ENCODE data around the gene NAALAD2. TPM values are rescaled to one million over a fixed set of nuclear protein-coding genes. Genes with fewer than 3 reads are reported as not detected.

NAALAD2 gene
- polyA plus RNA-seq, 2 of the 4 experiments (the other 2 are of a cell fraction) = not detected

DNA sequence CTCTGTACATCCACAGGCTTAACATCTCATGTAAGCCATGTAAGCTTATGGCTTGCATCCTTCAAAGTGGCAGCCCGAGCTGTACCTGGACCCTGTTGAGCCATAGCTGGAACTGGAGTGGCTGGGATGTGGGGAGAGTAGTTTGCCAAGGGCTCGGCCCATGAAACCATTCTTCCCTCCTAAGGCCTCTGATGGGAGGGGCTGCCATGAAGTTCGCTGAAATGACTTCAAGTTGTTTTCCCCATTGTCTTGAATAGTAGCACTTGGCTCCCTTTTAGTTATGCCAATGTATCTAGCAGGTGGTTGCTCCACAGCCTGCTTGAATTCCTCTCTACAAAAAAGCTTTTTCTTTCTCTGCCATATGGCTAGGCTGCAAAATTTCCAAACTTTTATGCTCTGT lies 93.6 kb downstream of the NAALAD2 start:
- POLR2A ChIA-PET = no interaction called here
- H3K9me3 ChIP-seq = no peaks in the 10 kb centered on the region
- H3K4me2 ChIP-seq = no peak overlapping the region
- TF ChIP-seq FOXS1 (CRISPR knock-in tag; IDR thresholded peaks at IDR 0.05) = no peak
- TF ChIP-seq, protein P1, sequence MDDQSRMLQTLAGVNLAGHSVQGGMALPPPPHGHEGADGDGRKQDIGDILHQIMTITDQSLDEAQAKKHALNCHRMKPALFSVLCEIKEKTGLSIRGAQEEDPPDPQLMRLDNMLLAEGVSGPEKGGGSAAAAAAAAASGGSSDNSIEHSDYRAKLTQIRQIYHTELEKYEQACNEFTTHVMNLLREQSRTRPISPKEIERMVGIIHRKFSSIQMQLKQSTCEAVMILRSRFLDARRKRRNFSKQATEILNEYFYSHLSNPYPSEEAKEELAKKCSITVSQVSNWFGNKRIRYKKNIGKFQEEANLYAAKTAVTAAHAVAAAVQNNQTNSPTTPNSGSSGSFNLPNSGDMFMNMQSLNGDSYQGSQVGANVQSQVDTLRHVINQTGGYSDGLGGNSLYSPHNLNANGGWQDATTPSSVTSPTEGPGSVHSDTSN (IDR thresholded peaks at IDR 0.05) = no peak
- no peak for TF ChIP-seq CBX8 (IDR thresholded peaks at IDR 0.05)
- TF ChIP-seq, protein P2, sequence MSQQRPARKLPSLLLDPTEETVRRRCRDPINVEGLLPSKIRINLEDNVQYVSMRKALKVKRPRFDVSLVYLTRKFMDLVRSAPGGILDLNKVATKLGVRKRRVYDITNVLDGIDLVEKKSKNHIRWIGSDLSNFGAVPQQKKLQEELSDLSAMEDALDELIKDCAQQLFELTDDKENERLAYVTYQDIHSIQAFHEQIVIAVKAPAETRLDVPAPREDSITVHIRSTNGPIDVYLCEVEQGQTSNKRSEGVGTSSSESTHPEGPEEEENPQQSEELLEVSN (IDR thresholded peaks at IDR 0.05; ENCODE audit: borderline replicate concordance, low read depth) = no peak
- TF ChIP-seq, protein P3, sequence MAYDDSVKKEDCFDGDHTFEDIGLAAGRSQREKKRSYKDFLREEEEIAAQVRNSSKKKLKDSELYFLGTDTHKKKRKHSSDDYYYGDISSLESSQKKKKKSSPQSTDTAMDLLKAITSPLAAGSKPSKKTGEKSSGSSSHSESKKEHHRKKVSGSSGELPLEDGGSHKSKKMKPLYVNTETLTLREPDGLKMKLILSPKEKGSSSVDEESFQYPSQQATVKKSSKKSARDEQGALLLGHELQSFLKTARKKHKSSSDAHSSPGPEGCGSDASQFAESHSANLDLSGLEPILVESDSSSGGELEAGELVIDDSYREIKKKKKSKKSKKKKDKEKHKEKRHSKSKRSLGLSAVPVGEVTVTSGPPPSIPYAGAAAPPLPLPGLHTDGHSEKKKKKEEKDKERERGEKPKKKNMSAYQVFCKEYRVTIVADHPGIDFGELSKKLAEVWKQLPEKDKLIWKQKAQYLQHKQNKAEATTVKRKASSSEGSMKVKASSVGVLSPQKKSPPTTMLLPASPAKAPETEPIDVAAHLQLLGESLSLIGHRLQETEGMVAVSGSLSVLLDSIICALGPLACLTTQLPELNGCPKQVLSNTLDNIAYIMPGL (CRISPR knock-in tag; IDR thresholded peaks at IDR 0.05; ENCODE audit: borderline replicate concordance) = no peak
- TF ChIP-seq ZC3H11A (IDR thresholded peaks at IDR 0.05) = no peak
- no peak for TF ChIP-seq RARB (CRISPR knock-in tag; IDR thresholded peaks at IDR 0.05)
- TF ChIP-seq, protein P4, sequence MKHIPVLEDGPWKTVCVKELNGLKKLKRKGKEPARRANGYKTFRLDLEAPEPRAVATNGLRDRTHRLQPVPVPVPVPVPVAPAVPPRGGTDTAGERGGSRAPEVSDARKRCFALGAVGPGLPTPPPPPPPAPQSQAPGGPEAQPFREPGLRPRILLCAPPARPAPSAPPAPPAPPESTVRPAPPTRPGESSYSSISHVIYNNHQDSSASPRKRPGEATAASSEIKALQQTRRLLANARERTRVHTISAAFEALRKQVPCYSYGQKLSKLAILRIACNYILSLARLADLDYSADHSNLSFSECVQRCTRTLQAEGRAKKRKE (CRISPR knock-in tag; IDR thresholded peaks at IDR 0.05; ENCODE audit: low read depth) = no peak
- TF ChIP-seq ZNF302 (CRISPR knock-in tag; IDR thresholded peaks at IDR 0.05) = no peak
- TF ChIP-seq TP53 (CRISPR knock-in tag; IDR thresholded peaks at IDR 0.05) = no peak
- TF ChIP-seq CEBPB (IDR thresholded peaks at IDR 0.05) = no peak
- TF ChIP-seq FOSB (CRISPR knock-in tag; IDR thresholded peaks at IDR 0.05) = no peak
- TF ChIP-seq, protein P5, sequence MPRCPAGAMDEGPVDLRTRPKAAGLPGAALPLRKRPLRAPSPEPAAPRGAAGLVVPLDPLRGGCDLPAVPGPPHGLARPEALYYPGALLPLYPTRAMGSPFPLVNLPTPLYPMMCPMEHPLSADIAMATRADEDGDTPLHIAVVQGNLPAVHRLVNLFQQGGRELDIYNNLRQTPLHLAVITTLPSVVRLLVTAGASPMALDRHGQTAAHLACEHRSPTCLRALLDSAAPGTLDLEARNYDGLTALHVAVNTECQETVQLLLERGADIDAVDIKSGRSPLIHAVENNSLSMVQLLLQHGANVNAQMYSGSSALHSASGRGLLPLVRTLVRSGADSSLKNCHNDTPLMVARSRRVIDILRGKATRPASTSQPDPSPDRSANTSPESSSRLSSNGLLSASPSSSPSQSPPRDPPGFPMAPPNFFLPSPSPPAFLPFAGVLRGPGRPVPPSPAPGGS (IDR thresholded peaks at IDR 0.05) = no peak
- TF ChIP-seq MYC (IDR thresholded peaks at IDR 0.05; ENCODE audit: borderline replicate concordance, low read length) = no peak
- TF ChIP-seq POLR2A (IDR thresholded peaks at IDR 0.05; ENCODE audit: low read length) = no peak
- TF ChIP-seq, protein P6, sequence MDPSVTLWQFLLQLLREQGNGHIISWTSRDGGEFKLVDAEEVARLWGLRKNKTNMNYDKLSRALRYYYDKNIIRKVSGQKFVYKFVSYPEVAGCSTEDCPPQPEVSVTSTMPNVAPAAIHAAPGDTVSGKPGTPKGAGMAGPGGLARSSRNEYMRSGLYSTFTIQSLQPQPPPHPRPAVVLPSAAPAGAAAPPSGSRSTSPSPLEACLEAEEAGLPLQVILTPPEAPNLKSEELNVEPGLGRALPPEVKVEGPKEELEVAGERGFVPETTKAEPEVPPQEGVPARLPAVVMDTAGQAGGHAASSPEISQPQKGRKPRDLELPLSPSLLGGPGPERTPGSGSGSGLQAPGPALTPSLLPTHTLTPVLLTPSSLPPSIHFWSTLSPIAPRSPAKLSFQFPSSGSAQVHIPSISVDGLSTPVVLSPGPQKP (IDR thresholded peaks at IDR 0.05; ENCODE audit: low read depth, low read length) = no peak
- no peak for TF ChIP-seq ESRRA (IDR thresholded peaks at IDR 0.05; ENCODE audit: borderline replicate concordance, low read length)
- TF ChIP-seq SMC3 (IDR thresholded peaks at IDR 0.05) = no peak
- TF ChIP-seq HOXB5 (CRISPR knock-in tag; IDR thresholded peaks at IDR 0.05) = no peak
- peaks cover 10% of the 10 kb centered on the region; the same call in 2 of the 3 replicates for H3K4me1 ChIP-seq
- no peak overlapping the region for H3K4me3 ChIP-seq
- DNase-seq (ENCODE audit: low read depth in 1 of 2, low spot score in 1 of 2) = no peak
- CTCF ChIA-PET = no interaction called here
- no peak overlapping the region for H3K27ac ChIP-seq
- ATAC-seq = no peak
- FAIRE-seq = no peak
- 77% methylated on average over 3 of the region's 3 CpGs for WGBS (ENCODE audit: missing lambda C conversion rate)

DNA sequence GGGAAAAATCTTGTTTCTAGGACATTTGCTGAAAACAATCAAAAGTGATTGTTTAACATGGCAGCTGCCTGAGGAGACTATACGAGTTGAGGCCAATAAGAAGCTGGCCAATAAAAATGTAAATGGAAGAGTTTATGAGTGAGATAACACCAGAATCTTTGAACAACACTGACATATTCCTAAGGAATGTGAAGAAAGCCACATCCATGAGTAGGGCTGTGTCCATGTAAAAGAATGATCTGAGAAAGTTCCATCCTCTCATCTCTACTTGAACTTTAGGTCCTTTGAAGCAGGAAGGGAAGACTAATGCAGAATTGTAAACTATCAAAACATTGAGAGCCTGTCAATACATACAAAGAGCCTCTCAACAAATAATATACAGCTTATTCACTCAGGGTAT lies 95.3 kb downstream of the NAALAD2 start:
- no peak for ATAC-seq
- POLR2A ChIA-PET = no interaction called here
- peaks cover under 1% of the 10 kb centered on the region; the same call in 1 of the 3 replicates for H3K4me1 ChIP-seq
- FAIRE-seq = no peak
- CTCF ChIA-PET = no interaction called here
- no peak for DNase-seq (ENCODE audit: low read depth in 1 of 2, low spot score in 1 of 2)
- H3K9me3 ChIP-seq = no peaks in the 10 kb centered on the region
- no peak overlapping the region for H3K4me3 ChIP-seq
- 57% methylated on average over 1 of the region's 1 CpG for WGBS (ENCODE audit: missing lambda C conversion rate)
- no peak for TF ChIP-seq EP300 (IDR thresholded peaks at IDR 0.05)
- TF ChIP-seq, protein P7, sequence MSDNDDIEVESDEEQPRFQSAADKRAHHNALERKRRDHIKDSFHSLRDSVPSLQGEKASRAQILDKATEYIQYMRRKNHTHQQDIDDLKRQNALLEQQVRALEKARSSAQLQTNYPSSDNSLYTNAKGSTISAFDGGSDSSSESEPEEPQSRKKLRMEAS (IDR thresholded peaks at IDR 0.05) = no peak
- H3K27ac ChIP-seq = no peak overlapping the region
- H3K4me2 ChIP-seq = no peak overlapping the region

All from A549 (cell line).